ENCODE results near the gene ATP6AP1. TPM values are rescaled to one million over a fixed set of nuclear protein-coding genes. Genes with fewer than 3 reads are reported as not detected.
A peak's percentile ranks its signal among the peaks of the same experiment; 100 is the strongest.

ATP6AP1 gene
- total and polyA plus RNA-seq, 2 of the 13 experiments (the other 11 are each of a cell fraction or from before 2014, with no cell fraction given), result 56.7 to 110 TPM

DNA sequence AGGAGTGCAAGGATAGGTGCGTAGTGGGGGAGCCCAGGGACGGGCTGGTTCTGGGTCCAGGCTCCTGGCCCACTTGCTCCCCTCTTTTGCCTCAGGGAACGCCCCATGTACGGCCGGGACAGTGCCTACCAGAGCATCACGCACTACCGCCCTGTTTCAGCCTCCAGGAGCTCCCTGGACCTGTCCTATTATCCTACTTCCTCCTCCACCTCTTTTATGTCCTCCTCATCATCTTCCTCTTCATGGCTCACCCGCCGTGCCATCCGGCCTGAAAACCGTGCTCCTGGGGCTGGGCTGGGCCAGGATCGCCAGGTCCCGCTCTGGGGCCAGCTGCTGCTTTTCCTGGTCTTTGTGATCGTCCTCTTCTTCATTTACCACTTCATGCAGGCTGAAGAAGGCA lies 47.7 kb upstream of the ATP6AP1 start:
- Histone ChIP-seq H3K4me1 (ENCODE audit: insufficient read depth, low read length) (peaks cover 38% of the 10 kb centered on the region), H3K4me3 (replicated peaks in 1 of 3; ENCODE audit: insufficient read depth in 1 of 3, low read depth in 2 of 3, low read length in 3 of 3) (0 out of 6 replicates have a peak overlapping the region, but pooled peaks of 1 of the 3 experiments have one; percentile 76), H3K27ac (ENCODE audit: extremely low read length, insufficient read depth, low read length) (no peak overlapping the region), H4K20me1 (ENCODE audit: insufficient read depth, low read length) (no peaks in the 10 kb centered on the region), H2AFZ (ENCODE audit: low read length) (no peak overlapping the region), H3K9me3 (ENCODE audit: low read length) (no peaks in the 10 kb centered on the region), H3K79me2 (ENCODE audit: insufficient read depth, low read length) (peaks cover 8% of the 10 kb centered on the region), H3K4me2 (ENCODE audit: low read depth, low read length) (peak overlapping the region; percentile 83; the same call in 1 of the 2 replicates), H3K9ac (ENCODE audit: insufficient read depth, low read depth, low read length) (peak overlapping the region; percentile 94; the same call in 1 of the 2 replicates), H3K27me3 (ENCODE audit: control insufficient read depth in 1 of 2, insufficient read depth in 2 of 2, low read length in 2 of 2) (no peaks in the 10 kb centered on the region), H3K36me3 (replicated peaks in 1 of 2; ENCODE audit: control insufficient read depth in 1 of 2, insufficient read depth in 2 of 2, low read length in 2 of 2) (no peaks in the 10 kb centered on the region)
- DNase-seq (ENCODE audit: low spot score) (no peak), FAIRE-seq (no peak), ATAC-seq (no peak)
- CTCF ChIA-PET (ENCODE audit: low intra/inter-chr PET ratio, low total read pairs), result no interaction called here
- 99% methylated on average over 9 of the region's 14 CpGs for WGBS (ENCODE audit: low lambda C conversion rate)
- intact Hi-C loops (cut with micrococcal nuclease; ENCODE audit: unreplicated experiment) (no loop called here), in situ Hi-C loops (cut with HindIII; ENCODE audit: extremely low pct_ligation_motif_present, low pct_unique_long_range_greater_than_20kb) (no loop called here)
- no TSS peak for BruUV-seq (replicated peaks)
- POLR2A ChIA-PET, result interaction anchor here (1.4 kb wide), 1 partner anchor 17 kb away, joined by 5 read pairs; the partner anchor contains the start of gene RPL10
- TF ChIP-seq NFE2L1 (CRISPR knock-in tag; IDR thresholded peaks at IDR 0.05; ENCODE audit: borderline replicate concordance) (no peak), CCAR2 (optimal IDR thresholded peaks at IDR 0.05; ENCODE audit: low read depth, low read length) (no peak), JUND (CRISPR knock-in tag; IDR thresholded peaks at IDR 0.05) (no peak), ZNF512 (CRISPR knock-in tag; IDR thresholded peaks at IDR 0.05) (no peak), HMG20A (CRISPR knock-in tag; IDR thresholded peaks at IDR 0.05; ENCODE audit: borderline replicate concordance) (no peak), ZNF720 (CRISPR knock-in tag; IDR thresholded peaks at IDR 0.05) (no peak)
- TF ChIP-seq, protein P1, sequence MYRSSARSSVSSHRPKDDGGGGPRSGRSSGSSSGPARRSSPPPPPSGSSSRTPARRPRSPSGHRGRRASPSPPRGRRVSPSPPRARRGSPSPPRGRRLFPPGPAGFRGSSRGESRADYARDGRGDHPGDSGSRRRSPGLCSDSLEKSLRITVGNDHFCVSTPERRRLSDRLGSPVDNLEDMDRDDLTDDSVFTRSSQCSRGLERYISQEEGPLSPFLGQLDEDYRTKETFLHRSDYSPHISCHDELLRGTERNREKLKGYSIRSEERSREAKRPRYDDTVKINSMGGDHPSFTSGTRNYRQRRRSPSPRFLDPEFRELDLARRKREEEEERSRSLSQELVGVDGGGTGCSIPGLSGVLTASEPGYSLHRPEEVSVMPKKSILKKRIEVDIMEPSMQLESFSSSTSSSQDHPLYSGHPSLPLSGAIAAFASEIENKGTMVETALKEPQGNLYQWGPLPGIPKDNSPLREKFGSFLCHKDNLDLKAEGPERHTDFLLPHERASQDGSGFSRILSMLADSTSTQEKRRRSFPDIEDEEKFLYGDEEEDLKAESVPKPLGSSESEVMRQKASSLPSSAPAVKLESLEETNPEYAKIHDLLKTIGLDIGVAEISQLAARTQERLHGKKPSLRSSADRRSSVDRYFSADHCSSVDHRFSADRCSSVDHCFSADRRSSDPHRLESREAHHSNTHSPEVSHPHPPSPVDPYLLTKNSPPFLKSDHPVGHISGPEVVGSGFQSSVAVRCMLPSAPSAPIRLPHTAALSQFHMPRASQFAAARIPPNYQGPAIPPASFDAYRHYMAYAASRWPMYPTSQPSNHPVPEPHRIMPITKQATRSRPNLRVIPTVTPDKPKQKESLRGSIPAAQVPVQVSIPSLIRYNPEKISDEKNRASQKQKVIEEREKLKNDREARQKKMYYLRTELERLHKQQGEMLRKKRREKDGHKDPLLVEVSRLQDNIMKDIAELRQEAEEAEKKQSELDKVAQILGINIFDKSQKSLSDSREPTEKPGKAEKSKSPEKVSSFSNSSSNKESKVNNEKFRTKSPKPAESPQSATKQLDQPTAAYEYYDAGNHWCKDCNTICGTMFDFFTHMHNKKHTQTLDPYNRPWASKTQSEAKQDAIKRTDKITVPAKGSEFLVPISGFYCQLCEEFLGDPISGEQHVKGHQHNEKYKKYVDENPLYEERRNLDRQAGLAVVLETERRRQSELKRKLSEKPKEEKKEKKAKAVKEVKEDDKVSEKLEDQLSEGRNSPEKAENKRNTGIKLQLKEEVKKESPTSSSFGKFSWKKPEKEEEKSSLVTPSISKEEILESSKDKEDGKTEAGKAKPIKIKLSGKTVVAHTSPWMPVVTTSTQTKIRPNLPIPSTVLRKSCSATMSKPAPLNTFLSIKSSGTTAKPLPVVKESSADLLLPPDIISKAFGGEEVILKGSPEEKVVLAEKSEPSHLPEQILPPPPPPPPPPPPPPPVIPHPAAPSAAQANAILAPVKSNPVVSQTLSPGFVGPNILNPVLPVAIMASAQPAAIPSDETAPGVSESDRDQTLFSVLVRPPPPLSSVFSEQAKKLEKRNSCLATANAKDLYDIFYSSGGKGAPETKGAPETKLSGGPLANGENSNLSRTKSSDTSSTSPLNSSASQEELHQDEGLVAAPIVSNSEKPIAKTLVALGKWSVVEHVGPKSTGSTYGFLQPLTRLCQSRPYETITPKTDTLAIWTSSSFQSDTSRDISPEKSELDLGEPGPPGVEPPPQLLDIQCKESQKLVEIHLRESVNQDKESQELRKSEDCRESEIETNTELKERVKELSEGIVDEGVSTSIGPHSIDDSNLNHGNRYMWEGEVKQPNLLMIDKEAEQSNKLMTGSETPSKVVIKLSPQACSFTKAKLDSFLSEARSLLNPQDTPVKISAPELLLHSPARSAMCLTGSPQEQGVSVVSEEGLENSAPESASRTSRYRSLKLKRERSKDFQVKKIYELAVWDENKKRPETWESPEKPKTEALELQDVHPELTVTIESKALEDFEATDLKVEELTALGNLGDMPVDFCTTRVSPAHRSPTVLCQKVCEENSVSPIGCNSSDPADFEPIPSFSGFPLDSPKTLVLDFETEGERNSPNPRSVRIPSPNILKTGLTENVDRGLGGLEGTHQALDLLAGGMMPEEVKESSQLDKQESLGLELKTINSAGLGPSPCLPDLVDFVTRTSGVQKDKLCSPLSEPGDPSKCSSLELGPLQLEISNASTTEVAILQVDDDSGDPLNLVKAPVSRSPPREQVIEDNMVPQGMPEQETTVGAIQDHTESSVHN (CRISPR knock-in tag; IDR thresholded peaks at IDR 0.05), result no peak
- TF ChIP-seq, protein P2, sequence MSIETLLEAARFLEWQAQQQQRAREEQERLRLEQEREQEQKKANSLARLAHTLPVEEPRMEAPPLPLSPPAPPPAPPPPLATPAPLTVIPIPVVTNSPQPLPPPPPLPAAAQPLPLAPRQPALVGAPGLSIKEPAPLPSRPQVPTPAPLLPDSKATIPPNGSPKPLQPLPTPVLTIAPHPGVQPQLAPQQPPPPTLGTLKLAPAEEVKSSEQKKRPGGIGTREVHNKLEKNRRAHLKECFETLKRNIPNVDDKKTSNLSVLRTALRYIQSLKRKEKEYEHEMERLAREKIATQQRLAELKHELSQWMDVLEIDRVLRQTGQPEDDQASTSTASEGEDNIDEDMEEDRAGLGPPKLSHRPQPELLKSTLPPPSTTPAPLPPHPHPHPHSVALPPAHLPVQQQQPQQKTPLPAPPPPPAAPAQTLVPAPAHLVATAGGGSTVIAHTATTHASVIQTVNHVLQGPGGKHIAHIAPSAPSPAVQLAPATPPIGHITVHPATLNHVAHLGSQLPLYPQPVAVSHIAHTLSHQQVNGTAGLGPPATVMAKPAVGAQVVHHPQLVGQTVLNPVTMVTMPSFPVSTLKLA (IDR thresholded peaks at IDR 0.05), result no peak
